SK-N-MC (cell line): ENCODE data around the gene GLI3.

Source experiments
- EZH2 ChIP-seq: fragments of 200-600 bp; sonication (generic); IDR thresholded peaks from one replicate; pipeline ENCODE4 v1.6.1; 2017; ENCODE audit warnings: antibody characterized with exemption
- POLR2AphosphoS5 ChIP-seq: IDR thresholded peaks from 2 replicates; pipeline ENCODE4 v1.6.1; 2012; ENCODE audit warnings: mild to moderate bottlenecking, low read depth, low read length, borderline replicate concordance

DNA sequence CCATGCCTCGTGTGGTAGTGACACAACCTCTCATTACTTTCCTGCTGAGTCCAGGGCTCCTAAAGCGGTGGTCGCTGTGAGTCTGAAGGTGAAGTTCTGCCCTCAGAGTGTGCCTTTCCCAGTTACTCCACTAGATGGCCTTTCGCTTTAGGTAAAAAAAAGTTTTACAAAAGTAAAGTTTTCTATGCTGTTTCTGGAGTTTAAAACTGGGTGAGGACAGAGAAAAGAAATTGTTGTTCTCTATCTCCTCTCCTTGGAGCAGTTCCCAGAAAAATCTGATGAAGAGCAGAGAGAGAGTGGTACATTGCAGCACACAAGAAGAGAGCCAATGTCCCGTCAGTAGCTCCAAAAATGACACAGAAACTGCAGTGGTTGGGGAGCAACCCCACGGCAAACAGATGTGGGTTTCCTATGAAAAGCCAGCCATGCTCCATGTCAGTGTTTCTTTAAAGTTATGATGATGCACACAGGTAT lies 257.1 kb downstream of the GLI3 start:
- no peak for TF ChIP-seq POLR2AphosphoS5
- TF ChIP-seq EZH2 = no peak
